GM19023 (cell line): ENCODE data around the gene XKR3.
"Not testable (repeated sequence)": the region's sequence is repeated elsewhere in the genome, so short reads cannot be mapped to it uniquely, and the experiment has no call there.

Experiments used
- ATAC-seq: cut with Tn5 transposase; IDR thresholded peaks from one replicate; pipeline ENCODE4 v1.9.1; 2021; ENCODE audit warnings: mild to moderate bottlenecking, moderate library complexity; ENCODE audit not compliant: unreplicated experiment

Gene XKR3

DNA sequence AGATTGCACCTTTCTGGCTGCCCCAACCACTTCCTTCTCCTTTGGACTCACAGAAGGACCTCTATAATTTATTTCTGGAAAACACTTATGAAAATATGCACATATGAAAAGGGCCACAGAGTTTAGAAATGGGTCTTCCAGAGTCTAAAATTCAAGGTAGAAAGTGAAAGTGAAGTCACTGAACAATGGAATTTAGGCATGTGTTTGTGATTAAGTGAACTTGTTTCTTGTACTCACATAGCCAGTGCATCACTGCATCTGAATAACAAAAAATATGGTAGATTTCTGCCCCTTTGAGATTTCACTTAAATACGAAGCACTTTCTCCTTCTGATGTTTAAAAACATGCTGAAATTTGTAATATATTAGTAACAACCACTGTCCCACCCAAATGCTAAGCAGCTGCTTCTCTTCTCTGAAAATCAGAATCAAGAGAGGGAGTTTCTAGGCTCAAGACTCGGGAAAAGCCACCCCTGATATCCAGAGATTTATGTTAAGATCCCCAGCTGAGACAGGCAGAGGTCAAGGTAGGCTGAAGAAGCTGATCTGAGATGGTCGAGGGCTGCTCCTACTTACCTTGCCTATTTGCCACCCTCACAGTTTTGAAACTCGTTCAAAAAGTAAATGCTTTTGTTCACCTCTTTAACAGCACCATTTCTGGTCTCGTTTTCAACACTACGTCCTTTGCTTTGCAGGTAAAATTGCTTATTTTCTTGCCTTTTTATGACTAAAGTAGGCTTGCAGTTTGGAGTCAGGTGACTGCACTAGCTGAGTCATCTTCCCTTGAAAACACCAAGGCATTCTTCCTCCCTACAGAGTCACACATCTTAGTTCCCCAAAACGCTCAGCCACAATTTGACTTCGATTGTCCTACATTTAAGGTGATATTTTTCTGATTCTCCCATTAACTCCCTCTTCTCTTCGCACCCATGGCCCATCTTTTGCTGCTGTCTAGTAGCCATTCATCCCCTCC, at the start of gene XKR3:
Gene XKR3 (minus strand): TSS at position 696 of the 972 bp plus-strand sequence. CDS start 17,338 bp downstream, outside the sequence.
- no peak for ATAC-seq

DNA sequence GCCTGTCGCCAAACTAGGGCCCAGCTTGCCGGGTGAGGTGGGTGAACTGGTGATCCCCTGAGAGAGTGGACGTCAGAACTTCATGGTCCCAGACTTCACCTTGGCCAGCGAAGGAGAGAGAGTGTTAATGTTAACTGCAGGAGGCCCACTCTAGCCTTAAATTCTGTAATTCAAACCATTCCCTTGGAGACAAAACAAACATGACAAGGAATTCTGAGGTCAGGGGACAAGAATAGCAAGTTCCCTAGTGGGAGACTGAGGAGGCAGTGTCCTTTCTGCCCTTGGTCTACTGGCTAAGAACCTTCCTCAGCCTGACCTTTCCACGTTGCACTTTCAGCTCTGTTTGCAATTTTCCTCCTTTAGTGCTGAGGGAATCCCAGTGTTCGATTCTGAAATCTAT, 44.4 kb upstream of the XKR3 start:
- ATAC-seq: not testable (repeated sequence)

DNA sequence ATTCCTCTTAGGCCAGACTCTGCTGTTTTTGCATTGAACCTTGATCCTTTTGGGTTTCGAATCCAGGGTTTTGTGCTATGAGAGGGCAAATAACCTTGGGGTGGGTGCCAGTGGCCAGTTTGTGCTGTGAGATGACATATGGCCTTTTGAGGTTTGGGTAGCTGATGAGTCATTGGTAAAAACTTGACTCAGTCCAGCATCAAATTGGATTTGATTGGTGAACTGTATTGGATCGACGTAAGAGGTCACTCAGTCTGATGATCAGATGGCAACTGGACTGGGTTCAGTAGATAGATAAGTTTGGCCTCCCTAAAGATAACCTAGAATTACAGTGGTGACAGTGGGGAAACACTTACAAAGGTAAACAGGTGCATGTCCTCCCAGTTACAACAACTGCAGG, 41.0 kb upstream of the XKR3 start:
- no peak for ATAC-seq

DNA sequence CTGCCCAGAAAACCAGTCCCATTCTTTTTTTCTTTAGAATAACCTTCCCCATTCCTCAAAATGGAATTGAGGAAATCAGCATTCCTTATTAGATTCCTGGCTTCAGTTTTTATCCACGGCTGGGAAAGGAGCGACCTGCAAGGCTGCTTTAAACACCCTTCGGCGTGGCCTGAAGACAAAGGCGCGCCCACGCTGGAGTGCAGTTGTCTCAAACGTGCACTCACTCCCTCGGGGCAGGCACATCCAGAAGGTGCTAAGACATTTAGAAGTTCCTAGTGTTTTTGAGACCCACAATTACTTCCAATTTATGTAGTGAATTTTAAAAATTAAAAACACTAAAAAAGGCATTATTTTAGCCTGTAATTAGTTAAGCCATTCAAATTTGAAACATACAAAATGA, 31.6 kb upstream of the XKR3 start:
- ATAC-seq: not testable (repeated sequence)

DNA sequence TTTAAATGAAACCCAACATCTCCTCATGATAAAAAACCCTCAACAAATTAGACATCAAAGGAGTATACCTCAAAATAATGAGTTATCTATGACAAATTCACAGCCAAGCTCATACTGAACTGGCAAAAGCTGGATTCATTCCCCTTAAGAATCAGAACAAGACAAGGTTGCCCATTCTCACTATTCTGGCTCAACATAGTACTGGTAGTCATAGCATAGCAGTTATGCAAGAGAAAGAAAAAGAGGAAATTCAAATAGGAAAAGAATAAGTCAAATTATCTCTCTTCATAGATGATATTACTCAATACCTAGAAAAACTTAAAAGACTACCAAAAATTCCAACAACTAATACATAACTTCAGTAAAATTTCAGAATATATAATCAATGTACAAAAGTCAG, 29.4 kb upstream of the XKR3 start:
- ATAC-seq: no peak

DNA sequence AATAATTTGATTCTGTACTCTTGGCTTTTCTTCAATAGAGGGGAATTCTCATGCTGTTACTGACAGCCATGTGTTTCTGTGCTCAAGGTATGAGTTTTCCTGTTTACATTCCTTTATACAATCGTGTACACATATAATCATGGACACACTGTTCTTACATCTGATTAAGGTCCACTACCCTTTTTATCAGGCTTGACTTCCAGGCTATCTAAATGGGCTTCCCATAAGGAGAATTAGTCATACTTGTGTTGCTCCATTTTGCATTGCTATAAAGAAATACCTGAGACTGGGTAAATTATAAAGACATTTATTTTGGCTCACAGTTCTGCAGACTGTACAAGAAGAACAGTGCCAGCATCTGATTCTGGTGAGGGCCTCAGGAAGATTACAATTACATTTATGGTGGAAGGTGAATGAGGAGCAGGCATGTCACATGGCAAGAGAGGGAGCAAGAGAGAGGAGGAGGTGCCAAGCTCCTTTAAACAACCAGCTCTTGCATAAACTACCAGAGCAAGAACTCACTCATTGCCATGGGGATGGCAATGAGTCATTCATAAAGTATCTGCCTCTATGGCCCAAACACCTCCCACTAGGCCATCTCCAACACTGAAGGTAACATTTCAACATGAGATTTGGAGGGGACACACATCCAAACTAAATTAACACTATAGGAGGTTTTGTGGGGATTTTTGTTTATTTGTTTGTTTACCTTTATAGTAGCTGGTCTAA, 26.2 kb upstream of the XKR3 start:
- ATAC-seq: not testable (repeated sequence)

DNA sequence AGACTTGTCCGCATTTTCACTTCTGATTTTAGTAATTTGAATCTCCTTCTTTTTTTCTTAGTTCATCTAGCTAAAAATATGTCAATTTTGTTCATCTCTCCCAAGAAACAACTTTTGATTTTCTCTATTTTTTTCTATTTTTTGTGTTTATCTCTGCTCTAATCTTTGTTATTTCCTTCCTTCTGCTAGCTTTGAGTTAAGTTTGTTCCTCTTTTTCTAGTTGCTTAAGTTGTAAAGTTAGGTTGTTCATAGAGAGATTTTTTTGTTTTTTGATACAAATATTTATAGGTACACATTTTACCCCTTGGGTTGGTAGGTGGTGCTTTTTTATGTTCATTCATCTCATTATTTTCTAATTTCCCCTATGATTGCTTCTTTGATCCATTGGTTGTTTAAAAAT, 22.1 kb upstream of the XKR3 start:
- ATAC-seq: no peak

DNA sequence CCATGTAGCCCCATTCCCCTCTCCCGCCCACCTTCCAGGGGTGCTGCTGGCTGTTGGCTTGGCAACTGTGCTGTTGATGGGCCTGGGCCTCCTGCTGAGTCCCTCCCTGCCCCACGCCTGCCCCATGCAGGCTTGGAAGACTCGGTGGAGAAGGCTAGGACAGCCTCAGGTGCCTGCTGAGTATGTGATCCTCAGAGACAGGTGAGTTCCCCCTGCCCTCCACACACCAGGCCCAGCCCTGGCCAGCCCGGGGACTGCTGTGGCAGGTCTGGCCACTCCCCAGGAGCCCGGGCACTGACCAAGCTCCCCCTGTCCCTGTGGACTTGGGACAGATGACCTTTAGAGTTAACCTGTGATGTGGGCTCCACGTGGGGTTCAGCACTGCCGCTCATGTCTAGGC, 20.7 kb upstream of the XKR3 start:
- ATAC-seq: no peak

DNA sequence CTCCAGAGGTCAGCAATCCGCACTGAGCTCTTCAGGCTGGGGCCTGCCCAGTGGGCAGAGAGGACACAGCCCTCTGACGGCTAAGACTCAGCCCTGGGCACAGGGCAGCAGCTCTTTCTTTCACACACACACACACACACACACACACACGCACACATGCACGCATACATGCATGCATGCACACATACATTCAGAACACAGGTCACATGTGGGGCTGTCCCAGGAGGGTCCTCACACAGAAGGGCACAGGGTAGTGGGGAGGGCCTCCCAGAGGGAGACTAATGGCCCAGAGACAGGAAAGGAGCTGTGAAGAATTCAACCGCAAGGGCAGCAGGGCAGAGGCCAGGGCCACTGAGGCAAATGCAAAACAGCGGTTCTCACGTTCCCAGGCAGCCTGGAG, 20.3 kb upstream of the XKR3 start:
- ATAC-seq: no peak

DNA sequence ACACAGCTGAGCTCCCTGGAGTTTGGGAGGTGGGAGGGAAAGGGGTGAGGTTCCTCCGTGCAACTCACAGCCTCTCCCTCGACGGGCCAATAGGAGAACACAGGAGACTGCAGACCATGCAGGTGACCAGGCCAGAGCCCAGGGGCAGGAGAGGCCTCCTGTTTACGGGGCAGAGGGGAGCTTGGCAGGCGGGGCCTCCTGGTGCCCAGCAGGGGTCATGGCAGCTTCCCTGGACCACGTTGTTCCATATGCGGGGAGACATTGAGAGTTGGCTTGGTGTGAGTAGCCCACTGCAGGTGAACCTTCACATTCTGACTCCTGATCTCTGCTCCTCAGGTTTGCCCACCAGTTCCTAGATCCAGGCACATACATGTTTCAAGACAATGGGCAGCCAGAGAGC, 19.3 kb upstream of the XKR3 start:
- no peak for ATAC-seq

DNA sequence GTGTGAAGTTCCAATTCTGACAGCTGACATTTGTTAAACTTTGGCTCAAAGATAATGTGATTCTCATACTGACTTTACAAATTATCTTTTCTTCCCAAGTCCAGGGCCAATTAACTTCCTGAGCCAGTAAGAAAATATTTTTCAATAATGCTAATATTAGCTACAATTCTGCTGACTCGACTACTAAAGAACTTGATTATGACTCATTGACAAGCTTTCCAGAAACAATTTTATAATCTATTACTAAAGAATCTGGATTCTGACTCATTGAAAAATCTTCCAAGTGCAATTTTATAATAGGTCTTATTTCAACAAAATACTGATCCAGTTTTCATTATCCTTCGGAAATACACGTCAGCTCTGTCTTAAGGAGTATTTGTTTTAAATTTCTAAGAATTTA, 12.9 kb upstream of the XKR3 start:
- no peak for ATAC-seq

DNA sequence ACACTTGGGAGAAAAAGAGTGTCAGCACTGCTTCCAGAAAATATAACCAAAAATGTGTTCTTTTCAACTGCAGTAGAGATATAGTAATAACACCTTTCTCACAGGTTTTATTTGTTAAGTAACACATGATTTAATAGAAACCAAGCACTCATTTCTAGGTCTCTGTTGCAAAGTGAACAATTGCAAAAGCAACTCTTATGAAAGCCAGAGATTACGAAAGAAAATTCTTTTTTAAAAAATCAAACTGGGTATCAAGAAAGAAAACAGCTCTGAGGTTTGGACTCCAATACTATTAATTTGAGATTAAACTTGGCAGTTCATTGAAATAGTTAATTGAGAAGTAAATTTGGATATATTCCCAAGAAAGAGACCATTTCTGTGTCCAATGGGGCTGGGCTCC, 9.8 kb upstream of the XKR3 start:
- no peak for ATAC-seq

DNA sequence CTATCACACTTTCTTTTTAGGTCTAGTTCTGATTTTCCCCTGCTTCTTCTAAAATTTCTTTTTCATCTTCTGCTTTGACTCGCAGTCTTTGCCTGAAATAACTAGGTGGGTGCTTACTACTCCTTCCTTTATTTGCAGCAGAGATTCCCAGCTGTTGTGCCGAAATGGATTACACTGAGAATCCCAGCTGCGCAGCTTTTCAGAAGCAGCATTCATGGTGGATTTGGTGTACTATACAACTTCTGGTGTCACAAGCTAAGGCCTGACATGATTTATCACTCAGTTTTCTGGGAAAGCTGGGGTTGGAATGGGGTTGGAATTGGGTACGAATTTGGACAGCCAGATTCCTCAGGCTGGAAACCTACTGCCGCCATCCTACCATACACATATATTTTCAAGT, 6.0 kb upstream of the XKR3 start:
- ATAC-seq: no peak

DNA sequence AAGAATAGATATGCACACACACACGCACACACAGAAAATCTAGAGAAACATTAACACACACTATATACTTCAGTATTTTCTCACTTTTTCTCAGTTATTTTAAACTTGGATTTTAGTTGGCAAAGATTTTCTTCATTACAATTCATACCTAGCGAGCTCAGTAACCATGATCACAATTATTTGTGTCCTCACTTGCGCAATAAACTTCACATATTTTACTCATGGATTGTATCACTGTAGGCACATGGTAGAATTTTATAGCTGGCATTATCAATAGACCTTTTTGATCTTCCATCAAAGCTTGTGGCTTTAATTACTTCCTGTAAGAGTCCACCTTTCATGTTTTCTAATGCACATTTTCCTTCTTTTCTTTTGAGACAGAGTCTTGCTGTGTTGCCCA, 4.8 kb upstream of the XKR3 start:
- ATAC-seq: no peak

DNA sequence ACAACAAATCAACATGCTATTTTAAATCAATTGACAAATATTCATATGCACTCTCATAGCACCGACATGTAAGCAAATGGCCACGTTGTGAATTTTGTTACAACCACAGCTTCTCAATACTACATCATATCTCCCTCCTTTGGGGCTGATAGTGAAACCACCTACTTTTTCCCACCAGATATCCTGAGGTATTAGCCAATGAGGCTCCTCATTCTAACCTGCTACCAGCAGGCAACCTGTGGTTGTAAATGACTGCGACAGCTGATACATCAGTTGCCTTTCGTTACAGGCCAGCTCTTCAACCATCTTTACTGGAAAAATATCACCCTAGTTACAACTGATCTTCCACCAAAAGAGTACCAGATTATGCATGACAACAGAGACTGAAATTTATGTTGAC, 3.7 kb upstream of the XKR3 start:
- ATAC-seq: no peak

DNA sequence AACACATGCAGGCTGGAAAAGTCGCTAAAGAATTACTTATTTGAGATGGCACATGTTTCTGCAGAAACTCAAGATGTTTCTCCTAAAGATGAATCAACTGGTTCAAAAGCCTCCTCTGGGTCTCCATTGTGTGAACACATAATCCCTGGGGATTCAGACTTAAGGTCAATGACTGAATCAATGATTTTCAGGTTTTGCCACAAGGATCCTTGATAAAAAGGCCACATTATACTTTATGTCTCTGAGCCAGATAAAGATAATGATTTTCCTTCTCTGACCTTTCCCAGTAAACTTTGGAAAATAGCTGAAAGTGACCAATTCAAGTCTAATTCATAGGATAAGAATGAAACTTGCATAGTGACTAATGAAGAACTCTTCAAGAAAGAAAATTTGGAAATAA, 2.3 kb upstream of the XKR3 start:
- ATAC-seq: no peak

DNA sequence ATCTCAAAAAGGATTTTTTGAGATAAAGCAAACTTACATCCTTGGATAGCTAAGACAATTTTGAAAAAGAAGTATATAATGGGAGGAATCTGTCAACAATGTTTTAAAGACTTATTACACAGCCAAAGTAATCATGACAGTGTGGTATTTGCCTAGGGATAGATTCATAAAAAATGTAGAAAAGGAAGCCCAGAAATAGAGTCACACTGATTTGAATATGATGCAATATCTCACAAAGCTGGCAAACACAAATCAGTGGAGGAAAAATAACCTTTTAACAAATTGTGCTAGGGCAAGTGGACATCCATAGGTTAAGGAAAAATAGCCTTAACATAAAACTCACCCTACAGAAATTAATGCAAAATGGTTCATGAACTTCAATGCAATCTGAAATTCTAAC, 6.0 kb downstream of the XKR3 start:
- no peak for ATAC-seq

DNA sequence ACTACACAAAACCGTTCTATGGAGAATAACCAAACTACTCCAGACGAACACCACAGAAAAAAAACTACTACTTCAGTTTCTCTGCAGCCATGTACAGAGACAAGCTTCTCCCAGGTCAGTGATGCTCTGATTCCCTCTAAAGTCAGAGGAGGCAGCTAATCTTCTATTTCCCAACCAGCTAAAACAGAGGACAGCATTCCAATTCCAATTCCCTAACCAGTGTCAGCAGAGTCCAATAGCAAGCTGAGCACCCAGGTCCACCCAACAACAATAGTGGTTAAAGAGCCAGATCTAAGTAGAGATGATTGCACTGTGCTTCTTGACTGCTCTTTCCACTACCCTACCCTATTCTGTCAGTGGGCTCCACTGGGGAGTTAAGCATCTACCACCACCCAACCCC, 6.7 kb downstream of the XKR3 start:
- no peak for ATAC-seq

DNA sequence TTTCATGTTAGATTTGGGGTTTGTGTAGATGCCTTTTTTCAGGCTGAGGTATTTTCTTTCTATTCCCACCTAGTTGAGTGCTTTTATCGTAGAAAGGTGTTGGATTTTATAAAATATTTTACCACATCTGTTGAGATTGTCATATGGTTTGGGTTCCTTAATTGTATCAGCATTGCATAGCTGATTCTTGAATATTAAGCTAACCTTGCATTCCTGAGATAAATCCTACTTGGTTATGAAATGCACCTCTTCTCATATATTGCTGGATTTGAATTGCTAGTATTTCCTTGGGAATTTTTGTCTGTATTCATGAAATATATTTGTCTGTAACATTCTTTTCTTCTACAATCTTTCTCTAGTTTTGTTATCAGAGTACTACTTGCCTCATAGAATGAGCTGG, 10.1 kb downstream of the XKR3 start:
- ATAC-seq: no peak

DNA sequence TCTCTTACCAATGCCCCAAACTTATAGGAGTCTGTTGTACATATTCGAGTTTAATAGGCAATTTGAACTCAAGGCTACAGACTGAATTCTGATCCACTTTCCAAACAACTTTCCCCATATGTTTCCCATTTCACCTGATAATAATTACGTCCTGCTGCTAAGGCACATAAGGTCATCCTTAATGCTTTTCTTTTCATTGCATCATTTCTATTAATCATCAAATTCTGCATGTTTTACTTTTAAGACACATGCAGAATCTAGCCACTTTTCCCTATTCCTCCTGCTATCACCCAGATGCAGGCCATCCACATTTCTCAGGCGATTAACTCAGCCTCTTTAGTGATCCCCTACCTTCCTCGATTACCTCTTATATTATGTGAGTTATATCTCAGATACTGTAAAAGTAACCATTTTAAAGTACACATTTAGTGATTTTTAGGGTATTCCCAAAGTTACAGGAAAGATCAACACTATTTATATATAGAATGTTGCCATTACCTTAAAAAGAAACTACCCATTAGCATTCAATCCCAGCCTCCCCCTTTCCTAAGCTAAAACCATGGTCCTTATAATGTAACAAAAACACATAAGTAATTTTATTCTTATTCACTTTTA, 14.9 kb downstream of the XKR3 start:
- ATAC-seq: no peak

DNA sequence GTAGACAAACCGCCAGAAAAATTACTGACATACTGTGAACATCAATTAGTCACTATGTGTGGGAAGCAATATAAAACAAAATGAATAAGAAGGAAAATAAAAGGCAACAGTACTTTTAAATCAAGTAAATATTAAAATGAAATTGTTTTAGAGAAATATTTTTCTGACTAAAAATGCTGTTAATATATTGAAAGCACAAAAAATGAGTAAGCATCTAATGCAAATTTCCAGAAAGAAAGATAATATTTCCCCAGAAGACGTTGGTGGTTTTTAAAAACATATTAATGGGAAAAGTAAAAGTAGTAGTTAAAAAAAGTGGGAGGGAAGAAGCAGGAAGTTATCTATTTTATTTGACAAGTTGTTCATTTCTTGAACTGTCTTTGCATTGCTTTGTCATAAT, 16.5 kb downstream of the XKR3 start:
- no peak for ATAC-seq

DNA sequence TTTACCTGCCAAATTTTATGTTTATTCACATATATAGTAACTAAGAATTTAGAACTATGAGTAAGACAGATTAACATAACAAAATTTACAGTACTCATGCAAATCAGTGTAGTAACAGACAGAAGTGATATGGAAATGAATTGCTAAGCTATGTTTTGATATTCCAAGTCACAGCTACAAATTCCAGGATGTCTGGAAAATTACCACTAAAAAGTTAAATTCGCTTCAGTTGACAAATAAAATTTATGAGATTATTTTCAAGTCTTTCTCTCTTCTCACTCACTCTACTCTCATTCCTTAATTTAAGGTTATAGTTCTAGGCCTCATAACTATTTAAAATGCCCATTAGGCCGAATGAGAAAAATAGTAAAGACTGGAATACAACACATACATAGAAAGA, 18.1 kb downstream of the XKR3 start:
- ATAC-seq: no peak
